GM12874 (cell line): ENCODE data around the gene KRTAP9-7.
"Not testable (repeated sequence)": the region's sequence is repeated elsewhere in the genome, so short reads cannot be mapped to it uniquely, and the experiment has no call there.

Experiments
- CTCF ChIP-seq: IDR thresholded peaks from 2 replicates; pipeline ENCODE4 v1.5.1; 2011; ENCODE audit warnings: low read depth, mild to moderate bottlenecking, control low read depth, low read length, moderate library complexity; ENCODE audit not compliant: insufficient read depth

KRTAP9-7 gene

DNA sequence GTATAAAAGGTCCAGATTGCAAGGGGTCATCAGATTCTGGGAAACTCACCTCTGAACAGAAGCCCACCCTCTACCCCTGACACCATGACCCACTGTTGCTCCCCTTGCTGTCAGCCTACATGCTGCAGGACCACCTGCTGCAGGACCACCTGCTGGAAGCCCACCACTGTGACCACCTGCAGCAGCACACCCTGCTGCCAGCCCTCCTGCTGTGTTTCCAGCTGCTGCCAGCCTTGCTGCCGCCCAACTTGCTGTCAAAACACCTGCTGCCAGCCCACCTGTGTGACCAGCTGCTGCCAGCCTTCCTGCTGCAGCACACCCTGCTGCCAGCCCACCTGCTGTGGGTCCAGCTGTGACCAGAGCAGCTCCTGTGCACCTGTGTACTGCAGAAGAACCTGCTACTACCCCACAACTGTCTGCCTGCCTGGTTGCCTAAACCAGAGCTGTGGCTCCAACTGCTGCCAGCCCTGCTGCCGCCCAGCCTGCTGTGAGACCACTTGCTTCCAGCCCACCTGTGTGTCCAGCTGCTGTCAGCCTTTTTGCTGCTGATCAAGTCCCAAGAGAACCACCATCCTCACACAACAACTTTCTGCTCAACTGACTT lies 25.8 kb upstream of the KRTAP9-7 start, which contains the start of gene KRTAP9-4:
KRTAP9-4 (plus strand) TSS at position 51 of the 604 bp plus-strand sequence; CDS start at position 85, 34 bp downstream.
- not testable (repeated sequence) for TF ChIP-seq CTCF

DNA sequence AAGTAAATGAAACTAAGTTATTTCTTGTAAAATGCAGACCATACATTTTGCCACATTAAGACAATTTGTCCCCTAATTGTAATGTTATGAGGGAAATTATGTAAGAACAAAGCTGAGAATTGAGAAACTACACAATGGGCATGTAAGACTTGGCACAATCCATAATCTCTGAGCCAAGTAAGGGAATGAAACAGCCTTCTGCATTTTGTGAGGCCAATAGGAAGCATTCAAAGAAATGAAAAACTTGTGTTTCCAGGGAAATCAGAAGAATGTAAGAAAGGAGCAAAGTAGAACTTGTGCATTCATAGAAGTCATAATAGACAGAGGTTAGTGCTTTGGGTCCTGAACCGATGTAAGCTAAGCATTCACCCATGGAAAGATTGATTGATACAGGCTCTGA lies 24.2 kb upstream of the KRTAP9-7 start:
- no peak for TF ChIP-seq CTCF

GRCh38 chr17:41254861-41255260 lies 20.6 kb upstream of the KRTAP9-7 start:
- TF ChIP-seq CTCF = no peak

DNA sequence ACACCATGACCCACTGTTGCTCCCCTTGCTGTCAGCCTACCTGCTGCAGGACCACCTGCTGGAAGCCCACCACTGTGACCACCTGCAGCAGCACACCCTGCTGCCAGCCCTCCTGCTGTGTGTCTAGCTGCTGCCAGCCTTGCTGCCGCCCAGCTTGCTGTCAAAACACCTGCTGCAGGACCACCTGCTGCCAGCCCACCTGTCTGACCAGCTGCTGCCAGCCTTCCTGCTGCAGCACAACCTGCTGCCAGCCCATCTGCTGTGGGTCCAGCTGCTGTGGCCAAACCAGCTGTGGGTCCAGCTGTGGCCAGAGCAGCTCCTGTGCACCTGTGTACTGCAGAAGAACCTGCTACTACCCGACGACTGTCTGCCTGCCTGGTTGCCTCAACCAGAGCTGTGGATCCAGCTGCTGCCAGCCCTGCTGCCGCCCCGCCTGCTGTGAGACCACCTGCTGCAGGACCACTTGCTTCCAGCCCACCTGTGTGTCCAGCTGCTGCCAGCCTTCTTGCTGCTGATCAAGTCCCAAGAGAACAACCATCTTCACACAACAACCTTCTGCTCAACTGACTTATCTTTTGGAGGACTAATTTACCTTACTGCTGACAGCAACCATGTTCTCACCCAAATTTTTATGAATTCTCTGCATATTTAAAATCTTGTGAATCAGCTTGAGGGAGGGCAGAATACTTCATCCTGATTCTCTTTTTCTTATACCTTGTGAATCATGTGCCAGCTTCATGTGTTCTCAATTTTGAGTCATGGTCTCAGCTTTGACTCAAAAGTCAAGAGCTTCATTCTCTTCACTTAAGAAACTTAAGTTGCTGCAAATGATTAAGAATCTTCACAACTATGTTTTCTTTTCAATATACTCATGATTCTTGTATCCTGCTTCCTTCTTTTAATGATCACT lies 19.9 kb upstream of the KRTAP9-7 start, which contains the start of gene KRTAP9-9:
KRTAP9-9 (plus strand) TSS at position 4 of the 910 bp plus-strand sequence.
- TF ChIP-seq CTCF = not testable (repeated sequence)

DNA sequence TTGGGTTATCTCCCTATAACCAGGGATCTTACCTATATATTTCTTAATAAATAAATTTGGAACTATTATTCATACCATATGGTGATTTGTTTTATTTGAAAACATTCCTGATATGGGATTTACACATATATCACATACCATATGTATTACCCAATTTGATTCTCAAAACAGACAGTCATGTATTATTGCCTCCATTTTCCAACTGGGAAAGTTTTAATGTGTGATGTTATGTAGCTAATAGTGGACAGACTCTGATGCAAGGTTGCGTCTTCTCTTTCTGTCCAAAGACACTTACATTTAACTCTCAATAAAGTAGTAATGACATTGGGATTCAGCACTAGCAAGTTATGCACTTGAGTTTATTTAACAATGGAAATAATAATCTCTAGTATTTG lies 19.2 kb upstream of the KRTAP9-7 start:
- TF ChIP-seq CTCF = no peak

DNA sequence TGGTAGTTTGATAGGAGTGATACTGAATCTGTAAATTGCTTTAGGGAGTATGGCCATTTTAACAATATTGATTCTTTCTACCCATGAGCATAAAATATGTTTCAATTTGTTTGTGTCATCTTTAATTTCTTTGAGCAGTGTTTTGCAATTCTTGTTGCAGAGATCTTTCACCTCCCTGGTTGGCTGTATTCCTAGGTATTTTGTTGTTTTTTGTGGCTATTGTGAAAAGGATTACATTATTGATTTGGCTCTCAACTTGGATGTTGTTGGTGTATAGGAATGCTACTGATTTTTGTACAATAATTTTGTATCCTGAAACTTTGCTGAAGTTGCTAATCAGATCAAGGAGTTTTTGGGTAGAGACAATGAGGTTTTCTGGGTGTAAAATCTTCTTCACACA lies 17.1 kb upstream of the KRTAP9-7 start:
- TF ChIP-seq CTCF = no peak

DNA sequence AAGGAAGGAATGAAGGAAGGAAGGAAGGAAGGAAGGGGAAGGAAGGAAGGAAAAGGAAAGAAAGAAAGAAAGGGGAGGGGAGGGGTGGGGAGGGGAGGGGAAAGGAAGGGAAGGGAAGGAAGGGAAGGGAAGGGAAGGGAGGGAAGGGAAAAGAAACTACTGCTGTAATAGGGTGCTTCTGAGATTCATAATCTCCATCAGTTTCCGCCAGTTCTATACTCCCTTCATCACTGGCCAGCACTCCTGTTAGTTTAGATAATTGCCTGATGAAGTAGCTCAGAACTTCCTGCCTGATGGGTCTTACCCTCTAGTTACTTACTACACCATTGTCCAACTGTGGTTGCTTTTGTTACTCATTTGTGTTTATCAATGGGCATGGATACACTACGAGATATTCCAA lies 12.3 kb upstream of the KRTAP9-7 start:
- no peak for TF ChIP-seq CTCF
